Tibial artery (tissue), 4 donors: Measurements from ENCODE around the gene FBXL22.

Experiments used
- DNase-seq, 2 donors: peaks; one replicate each; pipeline ENCODE4 v3.0.0-alpha.2; 2019
- H3K27ac ChIP-seq, 2 donors: fragments of 200-600 bp; sonication (generic) in 1 of 2; 1 replicate in 1 of 2; 2 replicates in 1 of 2; pipeline ENCODE4 v1.5.1; 2018 to 2019; ENCODE audit warnings: mild to moderate bottlenecking in 1 of 2
- H3K27me3 ChIP-seq, 2 donors: fragments of 200-600 bp; sonication (generic) in 1 of 2; one replicate each; pipeline versions ENCODE4 v1.5.1 to v1.6.0; 2016 to 2019
- H3K36me3 ChIP-seq, 3 donors: fragments of 200-600 bp; sonication (generic) in 2 of 3; one replicate each; pipeline ENCODE4 v1.5.1; 2016 to 2019; ENCODE audit warnings: mild to moderate bottlenecking in 2 of 3
- H3K4me1 ChIP-seq, 4 donors: fragments of 200-600 bp; sonication (generic) in 2 of 4; 1 replicate in 3 of 4; 2 replicates in 1 of 4; pipeline ENCODE4 v1.5.1; 2016 to 2019
- H3K4me3 ChIP-seq, 2 donors: fragments of 200-600 bp; sonication (generic) in 1 of 2; 1 replicate in 1 of 2; 2 replicates in 1 of 2; pipeline ENCODE4 v1.5.1; 2018 to 2019; ENCODE audit warnings: mild to moderate bottlenecking in 2 of 2
- H3K9me3 ChIP-seq, 3 donors: fragments of 200-600 bp; sonication (generic) in 1 of 3; one replicate each; pipeline ENCODE4 v1.5.1; 2016 to 2019
- CTCF ChIP-seq, 2 experiments: fragments of 200-600 bp in 1 of 2; fragments of 450-650 bp in 1 of 2; IDR thresholded peaks; one replicate each; pipeline ENCODE4 v1.5.1; 2017 to 2019; ENCODE audit warnings: antibody characterized with exemption in 2 of 2, mild to moderate bottlenecking in 1 of 2, moderate library complexity in 1 of 2
- intact Hi-C: fragments of 100-400 bp; cut with DNase I; formaldehyde crosslinking; loops from one replicate; pipeline ENCODE4 v1.15.0; 2023; ENCODE audit warnings: low total_unique reads

Gene FBXL22

GRCh38 chr15:63636518-63637061 lies 39.4 kb downstream of the FBXL22 start:
- H3K4me3 ChIP-seq: no peak overlapping the region
- no peaks in the 10 kb centered on the region for H3K9me3 ChIP-seq
- no peak for DNase-seq
- no peak for TF ChIP-seq CTCF (IDR thresholded peaks at IDR 0.05)
- peaks cover 0 to 12% (median 7%) of the 10 kb centered on the region in 4 donors for H3K4me1 ChIP-seq
- H3K27me3 ChIP-seq: no peaks in the 10 kb centered on the region
- H3K27ac ChIP-seq: no peak overlapping the region
- intact Hi-C loops: no loop called here
- peaks cover 57 to 100% (median 87%) of the 10 kb centered on the region in 3 donors for H3K36me3 ChIP-seq

- intact Hi-C loops: no loop called here
- H3K36me3 ChIP-seq: peaks cover 65 to 98% (median 89%) of the 10 kb centered on the region in 3 donors
These were observed 41.7 kb downstream of the FBXL22 start for GRCh38 chr15:63638839-63639238.

GRCh38 chr15:63640146-63640545 lies 43.0 kb downstream of the FBXL22 start:
- peaks cover 78 to 98% (median 93%) of the 10 kb centered on the region in 3 donors for H3K36me3 ChIP-seq
- no peak for TF ChIP-seq CTCF (IDR thresholded peaks at IDR 0.05)
- no peak overlapping the region for H3K4me3 ChIP-seq
- no peak for DNase-seq
- no peak overlapping the region for H3K27ac ChIP-seq
- intact Hi-C loops: no loop called here
- H3K4me1 ChIP-seq: no peaks in the 10 kb centered on the region
- H3K9me3 ChIP-seq: no peaks in the 10 kb centered on the region
- no peaks in the 10 kb centered on the region for H3K27me3 ChIP-seq

More at GRCh38 chr15:63638839-63639238, 41.7 kb downstream of the FBXL22 start:
- no peak overlapping the region for H3K27ac ChIP-seq
- no peaks in the 10 kb centered on the region for H3K27me3 ChIP-seq
- no peak for TF ChIP-seq CTCF (IDR thresholded peaks at IDR 0.05)
- DNase-seq: no peak
- H3K9me3 ChIP-seq: no peaks in the 10 kb centered on the region
- H3K4me3 ChIP-seq: no peak overlapping the region
- peaks cover 0 to under 1% (median 0%) of the 10 kb centered on the region in 4 donors for H3K4me1 ChIP-seq
